TTC549 (cell line): ENCODE data around the gene SKIC2.

ENCODE experiments used
- FAIRE-seq: peaks from 2 replicates; lab custom pipeline; 2012; peaks lifted over from hg19 to GRCh38; lab: Jason Lieb, UNC

SKIC2 gene

DNA sequence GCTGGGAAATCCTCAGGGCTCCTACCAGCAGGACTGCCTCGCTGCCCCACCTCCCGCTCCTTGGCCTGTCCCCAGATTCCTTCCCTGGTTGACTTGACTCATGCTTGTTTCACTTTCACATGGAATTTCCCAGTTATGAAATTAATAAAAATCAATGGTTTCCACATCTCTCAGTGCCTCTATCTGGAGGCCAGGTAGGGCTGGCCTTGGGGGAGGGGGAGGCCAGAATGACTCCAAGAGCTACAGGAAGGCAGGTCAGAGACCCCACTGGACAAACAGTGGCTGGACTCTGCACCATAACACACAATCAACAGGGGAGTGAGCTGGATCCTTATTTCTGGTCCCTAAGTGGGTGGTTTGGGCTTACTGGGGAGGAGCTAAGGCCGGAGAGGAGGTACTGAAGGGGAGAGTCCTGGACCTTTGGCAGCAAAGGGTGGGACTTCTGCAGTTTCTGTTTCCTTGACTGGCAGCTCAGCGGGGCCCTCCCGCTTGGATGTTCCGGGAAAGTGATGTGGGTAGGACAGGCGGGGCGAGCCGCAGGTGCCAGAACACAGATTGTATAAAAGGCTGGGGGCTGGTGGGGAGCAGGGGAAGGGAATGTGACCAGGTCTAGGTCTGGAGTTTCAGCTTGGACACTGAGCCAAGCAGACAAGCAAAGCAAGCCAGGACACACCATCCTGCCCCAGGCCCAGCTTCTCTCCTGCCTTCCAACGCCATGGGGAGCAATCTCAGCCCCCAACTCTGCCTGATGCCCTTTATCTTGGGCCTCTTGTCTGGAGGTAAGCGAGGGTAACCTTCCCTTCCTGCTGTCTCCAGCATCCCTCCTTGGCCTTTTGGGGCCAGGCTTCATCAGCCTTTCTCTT is 13.2 kb upstream of the SKIC2 start, which contains the start of gene CFB:
CFB (plus strand) TSS at position 589 of the 863 bp plus-strand sequence; CDS start at position 716, 127 bp downstream.
- no peak for FAIRE-seq

GRCh38 chr6:31946370-31946885 is 12.5 kb upstream of the SKIC2 start:
- no peak for FAIRE-seq

DNA sequence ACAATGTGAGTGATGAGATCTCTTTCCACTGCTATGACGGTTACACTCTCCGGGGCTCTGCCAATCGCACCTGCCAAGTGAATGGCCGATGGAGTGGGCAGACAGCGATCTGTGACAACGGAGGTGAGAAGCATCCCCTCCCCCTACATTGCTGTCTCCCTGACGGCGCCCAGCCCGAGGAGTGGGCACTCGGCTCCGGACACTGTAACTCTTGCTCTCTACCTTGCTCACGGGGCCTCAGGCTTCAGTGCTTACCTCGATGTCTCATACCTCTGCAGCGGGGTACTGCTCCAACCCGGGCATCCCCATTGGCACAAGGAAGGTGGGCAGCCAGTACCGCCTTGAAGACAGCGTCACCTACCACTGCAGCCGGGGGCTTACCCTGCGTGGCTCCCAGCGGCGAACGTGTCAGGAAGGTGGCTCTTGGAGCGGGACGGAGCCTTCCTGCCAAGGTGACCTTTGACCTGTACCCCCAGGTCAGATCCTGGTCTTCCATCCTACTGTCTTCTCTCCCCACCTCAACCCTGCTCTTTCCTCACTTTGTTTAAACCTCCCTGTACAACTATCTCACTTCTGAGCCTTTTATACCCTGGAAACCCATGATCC is 11.8 kb upstream of the SKIC2 start:
- FAIRE-seq = no peak

- no peak for FAIRE-seq
Measured at GRCh38 chr6:31947864-31948263, 11.1 kb upstream of the SKIC2 start.

GRCh38 chr6:31948306-31948705 is 10.7 kb upstream of the SKIC2 start:
- FAIRE-seq = no peak

GRCh38 chr6:31948753-31949413 is 10.1 kb upstream of the SKIC2 start:
- no peak for FAIRE-seq

DNA sequence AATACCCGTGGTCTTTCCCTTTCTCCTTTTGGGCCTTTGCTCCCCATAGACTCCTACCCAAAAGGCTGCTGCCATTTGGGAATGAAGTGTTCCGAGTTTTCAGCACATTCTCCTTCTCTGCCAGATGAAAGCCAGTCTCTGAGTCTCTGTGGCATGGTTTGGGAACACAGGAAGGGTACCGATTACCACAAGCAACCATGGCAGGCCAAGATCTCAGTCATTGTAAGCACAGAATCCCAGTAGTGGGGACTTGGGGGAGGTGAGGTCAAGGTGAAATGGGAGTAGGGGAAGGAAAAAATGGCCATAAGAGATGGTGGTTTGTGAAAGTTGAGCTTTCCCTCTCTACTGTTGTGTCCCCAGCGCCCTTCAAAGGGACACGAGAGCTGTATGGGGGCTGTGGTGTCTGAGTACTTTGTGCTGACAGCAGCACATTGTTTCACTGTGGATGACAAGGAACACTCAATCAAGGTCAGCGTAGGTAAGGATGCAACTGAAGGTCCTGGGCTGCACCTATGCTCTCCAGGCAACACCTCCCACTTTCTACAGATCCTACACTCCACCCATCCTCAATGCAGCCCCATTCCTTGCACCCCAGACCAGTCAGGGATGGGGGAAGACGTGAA is 8.9 kb upstream of the SKIC2 start:
- FAIRE-seq = no peak

GRCh38 chr6:31952140-31952805 is 6.7 kb upstream of the SKIC2 start:
- peak; percentile 45 for FAIRE-seq

- FAIRE-seq = no peak
Measured at GRCh38 chr6:31952890-31953289, 6.1 kb upstream of the SKIC2 start.

DNA sequence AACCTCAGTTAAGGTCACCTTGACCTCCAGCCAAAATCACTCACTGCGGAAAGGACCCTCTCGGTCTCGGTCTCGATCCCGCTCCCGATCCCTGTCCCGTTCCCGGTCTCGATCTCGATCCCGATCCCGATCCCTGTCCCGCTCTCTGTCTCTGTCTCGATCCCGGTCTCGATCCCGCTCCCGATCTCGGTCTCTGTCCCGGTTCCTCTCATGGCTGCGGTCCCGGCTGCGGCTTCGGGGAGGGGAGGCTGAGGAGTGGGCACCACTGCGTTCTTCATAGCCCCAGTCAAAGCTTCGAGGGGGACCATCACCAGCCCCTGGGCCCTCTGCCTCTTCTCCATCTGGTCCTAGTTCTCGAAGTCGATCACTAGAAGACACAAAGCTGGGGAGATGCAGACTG is 4.5 kb upstream of the SKIC2 start:
- no peak for FAIRE-seq

DNA sequence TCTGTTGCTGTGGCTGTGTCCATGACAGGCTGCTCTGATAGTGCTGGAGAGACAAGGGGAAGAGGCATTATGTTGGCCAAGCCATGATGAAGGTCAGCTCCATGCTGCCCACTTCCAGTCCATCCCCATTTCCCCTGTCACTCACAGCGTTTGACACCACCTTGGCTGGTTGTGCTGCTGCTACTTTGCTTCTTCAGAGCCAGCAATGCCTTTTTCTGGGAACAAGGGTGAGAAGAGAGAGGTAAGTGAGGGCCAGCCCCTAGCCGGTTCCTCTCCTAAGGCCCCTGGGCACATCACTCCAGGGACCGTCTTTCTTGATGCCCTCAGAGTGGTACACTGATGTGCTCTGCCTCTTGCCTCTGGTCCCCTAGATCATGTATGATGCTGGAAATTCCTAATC is 2.2 kb upstream of the SKIC2 start:
- no peak for FAIRE-seq

DNA sequence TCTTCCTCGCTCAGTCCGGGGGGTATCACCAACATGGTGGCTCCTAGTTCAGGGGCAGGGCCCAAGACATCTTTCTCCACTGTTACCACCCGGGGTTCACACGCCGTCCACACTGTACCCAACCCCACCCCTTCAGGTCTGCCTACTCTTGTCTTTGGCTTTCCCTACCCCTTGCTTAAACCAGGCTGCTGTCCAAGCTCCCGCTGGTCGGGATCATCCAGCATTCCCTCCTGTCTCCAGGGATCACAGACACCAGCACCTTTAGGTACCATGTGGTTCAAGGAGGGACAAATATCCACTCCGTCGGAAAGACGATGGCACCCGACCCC is 599 bp upstream of the SKIC2 start:
- no peak for FAIRE-seq

DNA sequence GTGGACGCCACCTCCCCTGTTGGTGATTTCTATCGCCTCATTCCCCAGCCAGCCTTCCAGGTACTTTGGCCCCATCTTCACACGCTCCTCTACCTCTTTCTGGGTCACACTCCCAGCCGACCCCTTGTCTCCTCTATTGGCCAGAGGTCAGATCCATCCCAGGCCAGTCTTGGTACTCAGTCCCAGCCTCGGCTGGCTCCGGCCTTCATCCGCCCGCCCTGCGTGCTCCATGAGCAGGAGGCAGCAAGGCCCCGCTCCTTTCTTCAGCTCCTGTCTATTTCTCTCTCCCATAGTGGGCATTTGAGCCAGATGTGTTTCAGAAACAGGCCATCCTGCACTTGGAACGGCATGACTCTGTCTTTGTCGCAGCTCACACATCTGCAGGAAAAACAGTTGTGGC is 2.6 kb downstream of the SKIC2 start:
- no peak for FAIRE-seq

- FAIRE-seq = no peak
Measured at GRCh38 chr6:31963921-31964320, 4.9 kb downstream of the SKIC2 start.

- no peak for FAIRE-seq
Measured at GRCh38 chr6:31965700-31966099, 6.7 kb downstream of the SKIC2 start.

DNA sequence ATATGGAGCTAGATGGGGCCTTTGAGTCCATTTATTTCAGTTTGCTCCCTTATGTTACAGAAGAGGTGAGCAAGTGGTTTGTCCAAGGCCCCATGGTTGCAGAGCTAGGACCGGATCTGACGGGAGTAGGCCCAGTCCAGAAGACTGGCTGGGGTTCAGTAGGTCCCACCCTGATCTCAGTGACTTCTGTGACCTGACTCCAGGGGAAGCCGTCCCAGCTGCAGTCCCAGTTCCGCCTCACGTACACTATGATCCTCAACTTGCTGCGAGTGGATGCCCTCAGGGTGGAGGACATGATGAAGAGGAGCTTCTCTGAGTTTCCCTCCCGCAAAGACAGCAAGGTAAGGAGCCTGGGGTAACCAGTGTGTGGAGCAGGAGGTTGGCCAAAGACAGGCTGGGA is 7.5 kb downstream of the SKIC2 start:
- no peak for FAIRE-seq

GRCh38 chr6:31966997-31967925 is 8.3 kb downstream of the SKIC2 start:
- FAIRE-seq = no peak

DNA sequence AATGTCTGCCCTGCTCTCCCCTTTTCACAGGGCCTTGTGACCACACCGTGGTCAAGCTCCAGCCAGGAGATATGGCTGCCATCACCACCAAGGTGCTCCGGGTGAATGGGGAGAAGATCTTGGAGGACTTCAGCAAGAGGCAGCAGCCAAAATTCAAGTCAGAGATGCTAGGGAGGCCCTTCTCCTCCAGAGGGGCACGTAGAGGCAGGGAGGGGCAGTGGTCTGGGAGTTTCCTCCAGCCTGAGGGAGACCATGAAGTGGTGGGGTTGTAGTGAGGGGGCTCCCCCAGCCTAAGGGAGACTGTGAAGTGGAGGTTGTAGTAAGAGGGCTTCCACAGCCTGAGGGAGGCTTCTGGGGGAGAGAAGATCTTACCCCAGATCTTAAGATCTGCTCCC is 8.9 kb downstream of the SKIC2 start:
- no peak for FAIRE-seq

DNA sequence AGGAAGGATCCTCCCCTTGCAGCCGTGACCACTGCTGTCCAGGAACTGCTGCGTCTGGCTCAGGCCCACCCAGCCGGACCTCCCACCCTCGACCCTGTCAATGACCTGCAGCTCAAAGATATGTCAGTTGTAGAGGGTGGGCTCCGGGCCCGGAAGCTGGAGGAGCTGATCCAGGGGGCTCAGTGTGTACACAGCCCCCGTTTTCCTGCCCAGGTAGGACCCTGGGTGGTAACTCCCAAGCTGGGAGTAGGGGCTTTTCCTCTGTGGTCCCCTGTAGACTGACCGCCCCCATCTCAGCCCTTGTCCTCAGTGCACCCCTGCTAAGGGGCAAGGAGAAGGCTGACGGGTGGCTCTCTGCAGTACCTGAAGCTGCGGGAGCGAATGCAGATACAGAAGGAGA is 9.4 kb downstream of the SKIC2 start:
- no peak for FAIRE-seq

- FAIRE-seq = no peak
Measured at GRCh38 chr6:31968791-31969711, 10.1 kb downstream of the SKIC2 start.
